Hematopoietic multipotent progenitor cell treated with erythropoietin and hydrocortisone succinate and interleukin-3 and kit ligand, for 17 days (in vitro differentiated cells): Measurements from ENCODE around the gene PKP4.
"Not testable (repeated sequence)": the region's sequence is repeated elsewhere in the genome, so short reads cannot be mapped to it uniquely, and the experiment has no call there.

Source experiments
- DNase-seq: peaks from one replicate; pipeline ENCODE4 v3.0.0-alpha.2; 2015; ENCODE audit warnings: low spot score

PKP4 gene

DNA sequence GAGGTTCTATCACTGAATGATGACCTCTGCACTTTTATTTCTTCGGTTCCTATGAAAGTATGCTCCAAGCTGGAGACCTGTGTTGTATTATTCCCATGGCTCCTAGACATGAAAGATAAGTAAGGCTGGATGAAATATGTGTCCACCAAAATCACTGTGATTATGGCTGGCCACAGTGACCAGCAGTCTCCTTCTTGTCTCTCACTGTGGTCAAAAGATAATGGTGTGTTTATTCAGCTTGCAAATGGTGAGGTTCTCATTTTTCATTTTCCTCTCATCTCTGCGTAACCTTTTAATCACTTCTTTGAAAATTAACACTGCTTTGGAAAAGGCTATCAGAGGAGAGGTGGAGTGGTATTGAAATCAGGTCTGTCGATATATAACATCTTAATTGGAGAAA, 230.6 kb downstream of the PKP4 start:
- no peak for DNase-seq

DNA sequence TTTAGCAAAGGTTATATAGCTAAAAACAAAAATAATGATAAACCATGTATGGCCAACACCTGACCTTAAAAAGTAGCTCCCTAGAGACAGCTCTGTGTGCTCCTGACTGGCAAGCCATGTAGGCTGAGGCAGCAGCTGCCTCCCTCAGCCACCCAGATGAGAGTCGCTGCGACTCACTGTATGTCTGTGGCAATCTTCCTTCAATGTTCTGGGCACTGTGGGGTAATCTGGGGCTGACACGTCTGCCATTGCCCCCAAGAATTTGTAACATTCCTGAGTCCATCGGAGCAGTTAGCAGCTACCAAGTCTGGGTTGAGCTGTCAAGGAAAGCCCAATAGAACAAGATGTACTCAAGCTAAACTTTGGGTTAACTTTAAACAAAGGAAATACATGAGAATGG, 232.0 kb downstream of the PKP4 start:
- DNase-seq = no peak

DNA sequence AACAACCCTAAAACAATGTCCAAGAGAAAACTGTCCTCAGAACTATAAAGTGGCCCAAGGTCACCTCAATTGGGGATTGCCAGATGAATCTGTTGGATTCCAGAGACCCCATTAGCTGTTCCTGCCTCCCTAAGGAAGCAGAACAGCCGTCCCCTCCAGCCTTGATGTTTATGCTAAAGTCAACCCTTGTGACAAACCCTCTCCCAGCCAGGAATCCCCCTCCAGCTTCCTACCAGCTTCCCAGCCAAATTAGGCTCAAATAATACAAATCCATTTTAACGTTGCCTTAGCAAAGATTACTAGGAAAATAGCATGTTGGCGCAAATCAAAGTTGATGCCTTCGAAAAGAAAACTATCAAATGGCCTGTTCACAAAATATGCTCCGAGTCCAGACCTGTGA, 232.6 kb downstream of the PKP4 start:
- DNase-seq = no peak

GRCh38 chr2:158690823-158691222, 234.1 kb downstream of the PKP4 start:
- no peak for DNase-seq

DNA sequence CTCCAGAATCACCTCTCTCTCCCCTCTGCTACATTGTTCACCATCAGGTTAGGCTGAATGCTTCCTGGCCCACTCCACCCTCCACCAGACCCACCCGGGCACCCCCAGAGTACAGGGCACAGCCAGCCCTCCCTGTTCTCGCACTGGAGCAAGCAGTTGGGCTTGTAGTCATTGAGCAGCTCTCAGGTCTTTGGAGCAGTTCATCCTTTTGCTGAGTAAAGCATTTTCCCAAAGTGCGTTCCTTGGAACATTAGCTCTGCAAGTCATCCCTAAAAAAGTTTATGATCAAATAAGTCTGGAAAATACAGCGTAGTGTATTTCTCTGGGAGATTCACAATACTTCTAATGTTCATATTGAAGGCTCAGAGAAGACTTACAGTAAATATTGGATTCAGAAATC, 234.9 kb downstream of the PKP4 start:
- no peak for DNase-seq

GRCh38 chr2:158692372-158693103, 235.8 kb downstream of the PKP4 start:
- no peak for DNase-seq

- DNase-seq = no peak
Observed at GRCh38 chr2:158693476-158693875, 236.7 kb downstream of the PKP4 start.

DNA sequence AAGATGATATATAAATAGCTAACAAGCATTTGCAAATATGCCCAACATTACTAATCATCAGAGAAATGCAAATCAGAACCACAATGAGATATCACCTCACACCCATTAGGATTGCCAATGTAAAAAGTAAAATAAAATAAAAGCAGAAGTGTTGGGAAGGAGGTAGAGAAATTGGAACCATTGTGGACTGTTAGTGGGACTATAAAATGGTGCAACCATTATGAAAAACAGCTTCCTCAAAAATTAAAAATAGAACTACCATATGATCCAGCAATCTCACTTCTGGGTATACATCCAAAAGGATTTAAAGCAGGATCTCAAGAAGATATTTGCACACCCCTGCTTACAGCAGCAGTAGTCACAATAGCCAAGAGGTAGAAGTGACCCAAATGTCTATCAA, 238.6 kb downstream of the PKP4 start:
- no peak for DNase-seq

DNA sequence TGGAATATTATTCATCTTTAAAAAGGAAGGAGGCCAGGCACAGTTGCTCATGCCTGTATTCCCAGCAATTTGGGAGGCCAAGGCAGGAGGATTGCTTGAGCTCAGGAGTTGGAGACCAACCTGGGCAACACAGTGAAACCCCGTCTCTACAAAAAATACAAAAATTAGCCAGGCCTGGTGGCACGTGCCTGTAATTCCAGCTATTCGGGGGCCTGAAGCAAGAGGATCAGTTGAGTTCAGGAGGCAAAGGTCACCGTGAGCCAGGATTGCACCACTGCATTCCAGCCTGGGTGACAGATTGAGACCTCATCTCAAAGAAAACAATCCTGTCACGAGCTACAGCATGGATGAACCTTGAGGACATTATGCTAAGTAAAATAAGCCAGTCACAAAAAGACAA, 239.0 kb downstream of the PKP4 start:
- not testable (repeated sequence) for DNase-seq

DNA sequence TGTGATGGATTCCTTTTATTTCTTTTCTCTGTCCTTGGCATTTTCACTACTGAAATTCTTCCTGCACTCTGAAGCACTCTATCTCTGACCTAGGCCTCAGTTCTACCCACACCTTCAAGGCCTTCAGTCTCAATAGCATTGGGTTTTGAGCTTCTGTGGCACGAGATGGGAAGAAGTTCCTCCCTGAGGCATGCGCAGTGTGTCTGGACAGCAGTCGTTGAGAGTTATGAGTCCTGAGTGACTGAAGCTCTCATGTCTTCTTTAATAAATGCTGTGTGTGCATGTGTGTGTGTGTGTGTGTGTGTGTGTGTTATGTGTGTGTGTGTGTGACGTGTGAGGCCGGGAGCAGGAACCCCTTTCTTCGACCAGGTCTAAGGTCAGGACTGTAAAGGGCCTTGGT, 242.6 kb downstream of the PKP4 start:
- no peak for DNase-seq

- no peak for DNase-seq
Observed at GRCh38 chr2:158701101-158701500, 244.3 kb downstream of the PKP4 start.

- DNase-seq = no peak
Observed at GRCh38 chr2:158702740-158703139, 246.0 kb downstream of the PKP4 start.

DNA sequence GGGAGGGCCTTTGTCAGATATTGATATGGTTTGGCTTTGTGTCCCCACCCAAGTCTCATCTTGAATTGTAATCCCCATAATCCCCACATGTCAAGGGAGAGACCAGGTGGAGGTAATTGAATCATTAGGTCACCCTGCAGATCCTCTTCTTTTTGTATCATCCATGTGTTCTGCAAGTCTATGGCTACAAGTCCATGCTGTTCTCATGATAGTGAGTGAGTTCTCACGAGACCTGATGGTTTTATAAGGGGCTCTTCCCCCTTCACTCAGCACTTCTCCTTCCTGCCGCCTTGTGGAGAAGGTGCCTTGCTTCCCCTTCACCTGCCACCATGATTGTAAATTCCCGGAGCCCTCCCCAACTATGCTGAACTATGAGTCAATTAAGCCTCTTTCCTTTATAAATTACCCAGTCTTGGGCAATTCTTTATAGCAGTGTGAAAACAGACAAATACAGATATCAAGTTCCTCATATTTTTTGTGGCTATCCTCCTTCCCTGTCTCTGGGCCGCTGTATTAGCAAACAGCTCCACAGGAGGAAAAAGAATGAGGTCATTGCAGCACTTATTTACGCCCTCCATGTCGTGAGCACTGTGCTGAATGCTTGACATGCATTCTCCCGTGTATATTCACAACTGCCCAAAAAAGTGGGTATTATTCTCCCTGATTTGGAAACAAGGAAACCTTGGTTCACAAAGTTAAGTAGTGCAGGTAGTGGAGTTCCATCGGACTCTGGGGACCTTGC, 248.1 kb downstream of the PKP4 start:
- not testable (repeated sequence) for DNase-seq

GRCh38 chr2:158712791-158713522, 256.2 kb downstream of the PKP4 start:
- no peak for DNase-seq

DNA sequence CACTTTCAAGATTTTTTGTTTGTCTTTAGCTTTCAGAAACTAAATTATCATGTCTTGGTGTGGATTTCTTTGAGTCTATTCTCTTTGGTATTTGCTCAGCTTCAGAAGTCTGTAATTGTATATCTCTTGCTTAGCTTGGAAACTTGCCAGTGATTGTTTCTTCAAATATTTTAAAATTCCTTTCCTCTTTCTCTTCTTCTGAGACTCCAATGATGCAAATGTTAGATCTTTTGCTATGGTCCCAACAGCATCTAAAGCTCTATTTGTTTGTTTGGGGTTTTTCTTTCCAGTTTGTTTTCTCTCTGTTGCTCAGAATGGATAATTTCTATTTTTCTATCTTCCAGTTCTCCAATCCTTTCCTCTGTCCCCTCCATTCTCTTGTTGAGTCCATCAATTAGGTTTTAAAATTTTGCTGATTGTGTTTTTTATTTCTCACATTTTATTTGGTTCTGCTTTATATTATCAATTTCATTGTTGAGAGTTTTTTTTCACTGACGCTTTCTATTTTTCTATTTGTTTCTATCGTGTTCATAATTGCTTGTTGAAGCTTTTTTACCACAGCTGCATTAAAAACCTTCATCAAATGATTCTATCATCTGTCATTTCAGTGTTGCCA, 256.9 kb downstream of the PKP4 start:
- no peak for DNase-seq

GRCh38 chr2:158714420-158714819, 257.7 kb downstream of the PKP4 start:
- DNase-seq = no peak

GRCh38 chr2:158715357-158715756, 258.6 kb downstream of the PKP4 start:
- DNase-seq = no peak

DNA sequence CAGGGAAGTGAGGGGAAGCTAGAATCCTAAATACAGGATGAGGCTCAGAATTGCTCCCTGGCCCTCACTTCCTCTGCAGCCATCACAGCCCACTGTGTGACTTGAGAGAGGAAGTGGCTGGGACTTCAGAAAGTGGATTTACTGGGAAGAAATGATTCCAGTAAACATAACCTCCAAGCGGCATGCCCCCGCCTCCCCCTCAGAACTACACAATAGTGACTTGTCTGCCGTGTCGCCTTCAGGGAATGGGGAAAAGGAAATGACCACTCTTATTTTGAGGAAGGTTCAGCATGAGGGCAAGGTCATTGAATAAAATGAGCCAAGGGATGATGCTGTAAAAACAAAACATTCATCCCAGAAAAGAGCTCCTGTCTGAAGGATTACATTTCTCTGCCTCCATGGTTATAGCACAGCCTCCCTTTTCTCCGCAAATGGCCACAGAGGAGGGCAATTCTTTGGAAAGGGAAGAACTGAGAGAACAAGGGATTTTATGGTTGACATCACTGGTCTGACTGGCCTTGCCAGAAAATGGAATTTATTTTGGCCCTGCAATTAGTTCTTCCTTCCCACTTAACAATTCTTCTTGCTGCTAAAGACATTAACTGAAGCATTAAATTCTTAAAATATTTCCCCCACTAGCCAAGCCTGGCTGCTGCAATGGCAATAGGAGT, 259.5 kb downstream of the PKP4 start:
- DNase-seq = no peak

GRCh38 chr2:158716921-158717320, 260.2 kb downstream of the PKP4 start:
- DNase-seq = no peak

DNA sequence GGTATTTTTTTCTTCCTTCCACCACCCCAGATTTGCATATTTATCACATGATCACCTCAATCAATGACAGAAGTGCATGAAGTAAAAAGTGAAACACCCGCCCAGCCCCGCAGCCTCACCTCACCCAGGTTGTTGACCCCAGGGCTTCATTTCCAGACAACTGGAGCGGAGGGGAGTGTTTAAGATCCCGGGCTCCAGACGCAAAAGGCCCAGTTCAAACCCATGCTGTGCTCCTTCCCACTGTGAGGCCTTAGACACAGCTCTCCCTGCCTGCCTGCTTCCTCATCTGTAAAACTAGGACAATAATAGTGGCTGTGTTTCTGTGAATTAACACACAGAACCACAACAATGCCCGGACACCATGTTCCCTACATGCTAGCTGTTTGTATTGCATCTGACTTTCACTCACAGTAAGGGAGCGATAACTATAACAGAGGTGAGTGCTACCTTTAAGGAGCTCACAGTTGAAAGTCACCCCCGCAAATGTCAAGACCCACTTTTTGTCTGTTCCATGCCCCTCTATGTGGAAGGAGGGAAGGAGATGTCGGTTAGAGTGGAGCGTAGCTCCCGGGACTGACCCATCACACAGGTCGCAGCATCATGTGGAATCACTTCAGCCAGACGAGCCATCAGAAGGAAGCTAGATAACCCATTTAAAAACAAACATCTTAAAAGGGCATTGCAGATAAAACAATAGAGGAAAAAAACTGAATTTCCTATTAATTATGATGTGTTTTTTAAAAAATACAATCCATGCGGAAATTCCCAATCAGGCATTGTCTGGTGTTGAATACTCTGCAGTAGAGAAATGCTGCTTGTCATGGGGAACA, 260.8 kb downstream of the PKP4 start:
- no peak for DNase-seq

DNA sequence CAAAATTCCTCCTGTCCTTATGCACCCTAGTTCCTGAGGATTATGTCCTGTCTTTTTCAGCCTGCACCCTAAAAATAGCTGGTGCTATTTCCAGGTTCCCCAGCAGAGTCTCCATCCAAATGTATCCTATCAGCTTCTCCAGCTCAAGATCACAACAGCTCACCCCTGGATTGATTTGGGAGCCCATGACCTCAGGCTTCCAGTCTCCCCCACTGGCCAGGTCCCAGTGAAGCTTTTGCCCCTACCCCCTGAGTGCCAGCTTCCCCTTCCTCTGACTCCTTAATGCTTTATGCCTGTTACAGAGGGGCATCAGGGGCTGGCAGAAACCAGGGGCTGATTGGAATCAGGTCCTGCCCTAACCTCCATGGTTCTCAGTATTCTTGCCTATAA, 261.4 kb downstream of the PKP4 start:
- no peak for DNase-seq
